Measurements from ENCODE around the gene PSD4.

The PSD4 gene

GRCh38 chr2:113251118-113251517 is 77.3 kb downstream of the PSD4 start:
- no peak overlapping the region for H3K4me3 ChIP-seq (replicated peaks in 1 of 2; ENCODE audit: low read depth in 2 of 2, low read length in 2 of 2)
- no peak for DNase-seq (ENCODE audit: low read depth in 2 of 2)

GRCh38 chr2:113252047-113252590 is 78.3 kb downstream of the PSD4 start:
- no peak for DNase-seq (ENCODE audit: low read depth in 2 of 2)
- H3K4me3 ChIP-seq (replicated peaks in 1 of 2; ENCODE audit: low read depth in 2 of 2, low read length in 2 of 2) = no peak overlapping the region
- TF ChIP-seq, protein P1, sequence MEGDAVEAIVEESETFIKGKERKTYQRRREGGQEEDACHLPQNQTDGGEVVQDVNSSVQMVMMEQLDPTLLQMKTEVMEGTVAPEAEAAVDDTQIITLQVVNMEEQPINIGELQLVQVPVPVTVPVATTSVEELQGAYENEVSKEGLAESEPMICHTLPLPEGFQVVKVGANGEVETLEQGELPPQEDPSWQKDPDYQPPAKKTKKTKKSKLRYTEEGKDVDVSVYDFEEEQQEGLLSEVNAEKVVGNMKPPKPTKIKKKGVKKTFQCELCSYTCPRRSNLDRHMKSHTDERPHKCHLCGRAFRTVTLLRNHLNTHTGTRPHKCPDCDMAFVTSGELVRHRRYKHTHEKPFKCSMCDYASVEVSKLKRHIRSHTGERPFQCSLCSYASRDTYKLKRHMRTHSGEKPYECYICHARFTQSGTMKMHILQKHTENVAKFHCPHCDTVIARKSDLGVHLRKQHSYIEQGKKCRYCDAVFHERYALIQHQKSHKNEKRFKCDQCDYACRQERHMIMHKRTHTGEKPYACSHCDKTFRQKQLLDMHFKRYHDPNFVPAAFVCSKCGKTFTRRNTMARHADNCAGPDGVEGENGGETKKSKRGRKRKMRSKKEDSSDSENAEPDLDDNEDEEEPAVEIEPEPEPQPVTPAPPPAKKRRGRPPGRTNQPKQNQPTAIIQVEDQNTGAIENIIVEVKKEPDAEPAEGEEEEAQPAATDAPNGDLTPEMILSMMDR (IDR thresholded peaks at IDR 0.05; ENCODE audit: low read depth, low read length) = no peak

More at GRCh38 chr2:113251118-113251517, 77.3 kb downstream of the PSD4 start:
- TF ChIP-seq, protein P1 (IDR thresholded peaks at IDR 0.05; ENCODE audit: low read depth, low read length) = no peak

- no peak for DNase-seq (ENCODE audit: low read depth in 2 of 2)
- TF ChIP-seq, protein P1 (IDR thresholded peaks at IDR 0.05; ENCODE audit: low read depth, low read length) = no peak
- H3K4me3 ChIP-seq (replicated peaks in 1 of 2; ENCODE audit: low read depth in 2 of 2, low read length in 2 of 2) = no peak overlapping the region
Measured at GRCh38 chr2:113253453-113253852, 79.7 kb downstream of the PSD4 start.

DNA sequence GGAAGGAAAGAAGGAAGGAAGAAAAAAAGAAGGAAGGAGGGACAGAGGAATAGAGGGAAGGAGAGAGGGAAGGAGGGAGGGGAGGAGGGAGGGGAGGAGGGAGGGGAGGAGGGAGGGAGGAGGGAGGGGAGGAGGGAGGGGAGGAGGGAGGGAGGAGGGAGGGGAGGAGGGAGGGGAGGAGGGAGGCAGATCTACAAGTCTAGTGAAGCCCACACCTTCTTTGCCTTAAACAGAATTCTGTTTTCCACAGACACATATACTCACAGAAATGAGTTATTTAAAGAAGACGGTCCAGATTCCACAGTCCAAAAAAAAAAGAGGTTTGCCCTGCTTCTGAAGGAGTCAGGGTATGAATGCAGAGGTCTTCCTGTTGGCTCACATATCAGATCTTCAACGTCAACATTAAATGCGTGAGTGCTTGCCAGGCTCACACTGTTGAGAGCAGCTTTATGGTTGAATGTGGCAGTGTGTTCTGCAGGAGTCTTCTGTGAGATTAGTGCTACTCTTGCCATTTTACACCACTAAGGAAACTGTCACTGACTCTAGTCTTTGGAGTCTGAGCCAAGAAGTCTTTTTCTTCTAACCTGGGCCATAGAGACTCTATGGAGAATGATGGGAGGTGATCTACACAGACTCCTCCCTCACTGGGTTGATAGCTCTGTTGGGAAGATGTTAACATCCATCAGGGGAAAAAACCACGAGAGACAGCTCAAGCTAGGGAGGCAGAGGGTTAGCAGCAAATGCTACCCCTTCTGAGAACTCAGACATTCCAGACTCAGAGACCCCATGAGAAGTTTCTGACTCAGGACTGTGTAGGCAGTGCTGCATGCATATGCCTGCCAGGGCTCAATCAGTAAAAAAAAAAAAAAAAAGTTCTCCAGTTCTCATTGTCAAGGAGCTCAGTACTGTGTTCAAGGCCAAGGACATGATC is 81.6 kb downstream of the PSD4 start:
- TF ChIP-seq, protein P1 (IDR thresholded peaks at IDR 0.05; ENCODE audit: low read depth, low read length) = no peak

GRCh38 chr2:113257516-113258264 is 83.9 kb downstream of the PSD4 start:
- TF ChIP-seq, protein P1 (IDR thresholded peaks at IDR 0.05; ENCODE audit: low read depth, low read length) = no peak
- no peak overlapping the region for H3K4me3 ChIP-seq (replicated peaks in 1 of 2; ENCODE audit: low read depth in 2 of 2, low read length in 2 of 2)
- DNase-seq (ENCODE audit: low read depth in 2 of 2) = no peak

More for the DNA sequence above, 81.6 kb downstream of the PSD4 start:
- no peak overlapping the region for H3K4me3 ChIP-seq (replicated peaks in 1 of 2; ENCODE audit: low read depth in 2 of 2, low read length in 2 of 2)
- DNase-seq (ENCODE audit: low read depth in 2 of 2) = peak in 1 of 2 donors; percentile 46

DNA sequence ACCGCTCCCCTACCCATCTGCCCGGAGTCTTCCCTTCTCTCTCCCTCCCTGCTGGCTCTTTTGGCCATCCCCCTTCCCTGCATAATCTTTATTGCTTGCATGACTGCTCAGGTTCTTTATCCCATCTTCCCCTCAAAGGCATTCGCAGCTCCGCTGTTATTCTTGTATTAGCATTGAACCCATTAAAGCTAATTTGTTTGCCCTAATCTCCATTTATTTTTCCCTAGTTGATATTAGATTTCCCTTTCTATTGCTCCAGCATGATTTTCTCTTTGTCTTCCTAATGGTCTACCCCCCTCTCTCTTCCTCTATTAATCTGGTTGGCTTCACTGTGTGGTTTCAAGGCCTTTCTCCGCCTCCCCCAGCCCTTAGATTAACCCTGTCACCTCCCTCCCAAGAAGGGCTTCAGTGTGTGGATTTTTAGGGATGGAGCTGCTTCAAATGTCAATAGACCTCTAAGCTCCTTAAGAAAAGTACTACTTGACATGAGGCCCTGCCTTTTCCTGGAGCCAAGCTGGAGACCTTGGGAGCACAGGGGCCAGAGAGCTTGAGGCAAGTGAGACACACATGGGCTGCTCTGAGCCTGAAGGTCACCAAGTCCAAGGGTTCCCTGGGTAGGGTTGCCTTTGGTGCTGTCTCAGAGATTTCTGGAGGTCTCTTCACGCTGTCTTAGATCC is 84.8 kb downstream of the PSD4 start:
- TF ChIP-seq, protein P1 (IDR thresholded peaks at IDR 0.05; ENCODE audit: low read depth, low read length) = no peak
- DNase-seq (ENCODE audit: low read depth in 2 of 2) = no peak
- no peak overlapping the region for H3K4me3 ChIP-seq (replicated peaks in 1 of 2; ENCODE audit: low read depth in 2 of 2, low read length in 2 of 2)

Measured in cardiac fibroblast (primary cell).